Ramos (cell line): ENCODE results near the gene ITGA2B.

ENCODE experiments used
- in situ Hi-C: fragments of 300-500 bp; cut with MboI; formaldehyde crosslinking; loops from one replicate; pipeline ENCODE4 v1.14.3; 2022; ENCODE audit warnings: low sequenced_read_pairs; ENCODE audit not compliant: unreplicated experiment

The ITGA2B gene

GRCh38 chr17:44389281-44389680 lies at the start of gene ITGA2B:
TSS of gene ITGA2B (minus strand) at chr17:44389649. CDS start at chr17:44389473, 176 bp downstream.
- in situ Hi-C loops = no loop called here

DNA sequence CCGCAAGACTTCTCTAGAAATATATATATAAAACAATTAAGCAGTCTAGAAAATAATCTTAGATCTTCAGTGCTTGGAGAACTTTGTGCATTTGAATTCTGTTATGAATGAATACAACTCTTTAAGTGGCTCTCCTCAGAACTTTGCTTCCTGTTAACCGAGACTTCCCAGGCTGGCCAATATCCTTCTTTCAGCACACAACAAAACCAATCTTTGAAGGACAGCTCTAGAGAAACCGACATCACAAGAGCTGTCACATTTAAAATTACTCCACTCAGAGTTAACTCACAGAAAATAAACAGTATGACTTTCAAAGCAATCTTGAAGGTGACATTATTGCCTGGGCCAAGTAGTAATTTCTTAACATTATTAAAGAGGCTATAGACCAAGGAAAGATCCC lies 49.7 kb upstream of the ITGA2B start:
- in situ Hi-C loops = no loop called here

DNA sequence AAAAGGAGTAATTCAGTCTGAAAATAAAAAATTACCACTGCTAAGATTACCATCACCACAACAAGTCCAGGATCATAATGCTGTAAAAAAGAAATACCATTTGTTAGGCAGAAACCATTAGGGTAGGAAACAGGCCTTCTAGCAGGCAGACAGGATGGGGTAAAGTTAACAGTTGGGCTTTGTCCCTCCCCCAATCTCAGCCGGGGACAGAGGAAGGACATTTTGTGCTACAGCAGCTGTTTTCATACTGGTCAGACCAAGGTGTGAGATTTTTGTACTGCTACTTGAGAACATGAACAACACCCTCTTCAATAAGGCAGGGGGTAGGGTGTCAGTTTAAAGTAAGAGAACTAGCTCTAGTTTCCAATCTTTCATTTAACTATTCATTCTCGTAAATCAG lies 49.2 kb upstream of the ITGA2B start:
- in situ Hi-C loops = no loop called here

DNA sequence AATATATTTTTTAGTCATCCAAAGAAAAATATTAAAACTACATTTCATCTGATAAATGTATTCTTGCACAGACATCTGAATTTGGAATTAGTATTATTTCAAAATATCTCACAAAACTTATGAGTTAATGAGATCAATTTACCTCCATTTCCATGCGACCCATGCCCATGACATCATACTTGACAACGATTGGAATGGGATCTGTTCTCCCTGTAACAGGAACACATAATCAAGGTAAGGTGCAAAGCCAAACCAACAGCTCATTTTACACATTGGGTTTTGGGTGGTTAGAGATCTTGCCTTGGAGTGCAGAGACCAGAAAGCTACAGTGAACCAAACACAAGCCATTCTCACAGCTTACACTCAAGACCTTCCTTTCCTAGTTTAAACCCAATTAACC lies 46.9 kb upstream of the ITGA2B start:
- in situ Hi-C loops = no loop called here

DNA sequence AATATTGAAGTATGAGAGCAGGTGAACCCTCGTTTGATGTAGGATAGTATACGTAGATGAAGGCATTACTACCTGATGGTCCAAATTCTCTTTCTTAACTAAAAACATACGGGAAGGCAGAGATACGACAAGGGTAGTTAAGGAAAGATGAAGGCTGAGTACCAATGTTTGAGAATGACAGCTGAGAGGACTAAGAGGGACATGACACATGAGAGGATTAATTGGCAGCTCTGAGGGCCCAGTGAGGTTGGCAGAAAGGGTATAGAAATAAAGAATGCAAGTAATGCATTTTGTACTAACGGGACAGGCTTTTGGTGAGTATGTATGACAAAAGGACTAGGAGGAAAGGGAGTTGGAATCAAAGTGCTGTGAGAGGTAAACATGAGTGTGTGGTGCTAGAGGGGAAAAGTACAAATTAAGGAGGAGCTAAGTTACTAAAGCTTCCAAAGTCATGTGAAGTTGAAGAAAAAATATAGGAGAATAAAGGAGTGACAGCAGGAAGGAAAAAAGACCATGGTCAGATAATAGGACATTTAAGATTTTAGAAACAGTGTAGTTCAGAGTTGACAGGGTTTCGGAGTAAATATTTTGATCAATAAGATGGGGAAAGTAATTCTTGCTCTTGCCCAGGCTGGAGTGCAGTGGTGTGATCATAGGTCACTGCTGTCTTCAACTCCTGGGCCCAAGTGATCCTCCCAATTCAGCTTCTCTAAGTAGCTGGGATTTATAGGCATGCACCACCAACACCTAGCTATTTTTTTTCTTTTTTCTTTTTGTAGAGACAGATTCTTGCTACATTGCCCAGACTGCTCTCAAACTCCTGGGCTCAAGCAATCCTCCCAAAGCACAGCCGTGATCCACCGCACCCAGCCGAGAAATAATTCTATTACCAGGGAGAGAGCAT lies 43.1 kb upstream of the ITGA2B start:
- in situ Hi-C loops = no loop called here

GRCh38 chr17:44424828-44425461 lies 35.5 kb upstream of the ITGA2B start:
- in situ Hi-C loops = no loop called here

GRCh38 chr17:44417553-44417952 lies 28.1 kb upstream of the ITGA2B start:
- in situ Hi-C loops = no loop called here

DNA sequence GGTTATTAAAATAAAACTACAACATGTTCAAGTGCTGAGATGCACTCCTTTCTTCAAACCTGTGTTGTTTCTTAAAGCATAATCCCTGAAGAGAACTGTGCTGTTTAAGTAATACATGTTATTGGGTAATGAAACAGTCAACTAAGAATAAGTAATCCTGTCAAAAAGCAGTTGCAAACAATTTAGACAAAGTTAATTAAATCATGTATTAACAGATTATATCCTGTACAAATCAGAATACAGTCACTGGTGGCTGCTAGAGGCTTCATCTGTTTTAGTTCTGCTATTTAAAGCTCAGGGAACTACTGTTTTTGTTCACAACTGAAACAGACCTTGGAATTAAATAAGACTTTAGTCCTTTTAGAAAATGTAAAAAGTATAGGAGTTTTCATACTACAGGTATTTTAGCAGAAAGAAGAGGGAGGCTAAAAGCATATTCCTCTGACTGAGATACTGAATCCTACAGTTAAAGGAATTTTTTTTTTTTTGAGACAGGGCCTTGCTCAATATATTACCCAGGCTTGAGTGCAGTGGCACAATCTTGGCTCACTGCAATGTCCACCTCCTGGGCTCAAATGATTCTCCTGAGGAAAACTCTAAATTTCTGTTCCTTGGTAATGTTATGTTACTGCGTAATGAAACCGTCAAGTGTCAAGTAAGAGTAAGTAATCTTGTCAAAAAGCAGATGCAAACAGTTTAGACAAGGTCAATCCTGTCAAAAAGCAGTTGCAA lies 27.3 kb upstream of the ITGA2B start:
- in situ Hi-C loops = no loop called here

DNA sequence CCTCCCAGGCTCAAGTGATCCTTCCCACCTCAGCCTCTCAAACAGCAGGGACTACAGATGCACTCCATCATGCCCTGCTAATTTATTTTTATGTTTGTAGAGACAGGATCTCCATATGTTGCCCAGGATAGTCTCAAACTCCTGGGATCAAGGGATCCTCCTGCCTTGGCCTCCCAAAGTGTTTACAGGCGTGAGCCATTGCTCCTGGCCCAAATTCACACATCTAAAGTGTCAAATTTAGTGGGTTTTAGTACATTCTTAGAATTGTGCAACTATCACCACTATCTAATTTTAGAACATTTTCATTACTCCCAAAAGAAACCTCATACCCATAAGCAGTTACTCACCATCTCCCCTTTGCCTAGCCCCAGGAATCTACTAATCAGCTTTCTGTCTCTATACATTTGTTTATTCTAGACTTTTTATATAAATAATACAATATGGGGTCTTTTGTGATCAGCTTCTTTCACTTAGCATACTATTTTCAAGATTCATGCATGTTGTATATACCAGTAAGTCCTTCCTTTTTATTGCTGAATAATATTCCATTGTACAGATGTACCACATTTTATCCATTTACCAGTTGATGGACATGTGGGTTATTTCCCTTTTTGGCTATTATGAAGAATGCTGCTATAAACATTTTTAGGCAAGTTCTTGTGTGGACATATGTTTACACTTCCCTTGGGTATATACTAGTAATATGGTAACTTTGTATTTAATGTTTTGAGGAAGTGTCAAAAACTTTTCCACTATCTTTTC lies 25.1 kb upstream of the ITGA2B start:
- in situ Hi-C loops = no loop called here

DNA sequence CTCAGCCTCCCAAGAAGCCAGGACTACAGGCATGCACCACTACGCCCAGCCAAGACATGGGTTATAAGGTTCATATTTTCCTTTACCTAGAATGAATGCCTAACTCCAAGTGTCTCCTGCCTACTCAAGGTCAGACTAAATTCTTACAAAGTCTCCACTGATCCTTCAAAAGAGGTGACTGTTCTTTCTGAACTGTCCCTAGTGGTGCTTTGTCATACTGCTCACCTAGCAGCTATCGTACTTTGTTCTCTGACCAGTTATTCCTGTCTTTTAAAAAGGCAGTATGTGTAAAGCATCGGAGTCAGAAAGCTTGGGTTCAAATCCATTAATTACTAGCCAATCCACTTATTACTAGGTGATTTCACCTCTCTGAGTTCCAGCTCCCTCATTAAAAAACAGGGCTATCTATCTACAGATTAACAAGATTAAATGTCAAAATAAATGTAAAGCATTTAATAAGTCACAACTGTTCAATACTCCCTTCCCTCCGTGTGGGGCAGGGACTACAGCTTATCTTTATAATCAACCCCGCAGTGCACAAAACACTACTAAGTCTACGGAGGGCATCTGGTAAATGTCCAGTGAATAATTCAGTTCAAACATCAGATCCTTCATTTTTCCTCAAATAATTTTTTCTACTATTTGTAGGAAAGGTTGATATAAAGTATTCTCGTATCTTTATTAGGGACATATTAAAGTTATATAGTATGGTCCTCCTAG lies 20.0 kb upstream of the ITGA2B start:
- in situ Hi-C loops = no loop called here

DNA sequence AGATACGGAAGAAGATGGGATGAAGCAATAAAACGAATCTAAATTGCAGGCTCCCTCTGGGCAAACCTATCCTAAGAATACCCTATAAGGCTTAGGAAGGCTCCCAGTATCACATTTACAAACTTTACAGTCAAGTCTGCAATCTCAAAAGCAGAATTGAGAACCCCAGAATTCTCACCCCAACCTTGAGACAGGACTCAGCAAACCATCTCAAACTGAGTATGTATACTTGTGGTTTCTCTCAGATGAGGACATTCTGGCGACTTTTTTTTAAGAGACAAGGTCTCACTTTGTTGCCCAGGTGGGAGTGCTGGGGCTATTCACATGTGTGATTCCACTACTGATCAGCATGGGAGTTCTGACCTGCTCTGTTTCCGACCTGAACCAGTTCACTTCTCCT lies 19.3 kb upstream of the ITGA2B start:
- in situ Hi-C loops = no loop called here

GRCh38 chr17:44402564-44403172 lies 13.2 kb upstream of the ITGA2B start:
- in situ Hi-C loops = no loop called here

DNA sequence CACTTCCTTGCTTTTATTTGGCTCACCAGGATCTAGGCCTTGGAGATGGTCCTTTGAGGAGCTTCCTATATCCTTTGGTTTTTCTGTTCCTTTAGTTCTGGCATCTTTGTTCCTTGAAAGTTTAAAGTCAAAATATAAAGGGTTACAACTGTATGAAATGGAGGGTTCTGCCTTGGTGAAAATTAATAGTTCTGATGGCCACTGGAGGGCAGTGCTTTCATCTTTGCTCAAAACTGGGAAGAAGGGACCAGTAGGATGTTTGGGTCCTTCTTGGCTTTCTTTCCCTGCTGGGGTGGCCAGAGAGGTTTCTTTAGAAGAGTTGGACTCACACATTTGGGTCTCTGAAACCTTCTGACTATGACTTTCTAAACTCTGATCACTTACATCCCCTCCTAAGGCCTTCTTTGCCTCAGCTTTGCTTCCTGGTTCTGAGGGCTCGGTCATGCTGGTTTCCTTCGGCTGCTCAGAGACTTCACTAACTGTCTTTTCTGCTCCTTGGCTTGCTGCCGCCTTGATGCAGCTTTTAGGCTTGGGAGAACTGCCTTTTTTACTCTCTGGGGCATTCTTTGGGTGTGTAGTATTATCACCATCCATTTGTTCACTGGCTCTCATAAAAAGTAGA lies 10.9 kb upstream of the ITGA2B start:
- in situ Hi-C loops = no loop called here

- in situ Hi-C loops = no loop called here
Observed at GRCh38 chr17:44398692-44399691, 9.5 kb upstream of the ITGA2B start.

DNA sequence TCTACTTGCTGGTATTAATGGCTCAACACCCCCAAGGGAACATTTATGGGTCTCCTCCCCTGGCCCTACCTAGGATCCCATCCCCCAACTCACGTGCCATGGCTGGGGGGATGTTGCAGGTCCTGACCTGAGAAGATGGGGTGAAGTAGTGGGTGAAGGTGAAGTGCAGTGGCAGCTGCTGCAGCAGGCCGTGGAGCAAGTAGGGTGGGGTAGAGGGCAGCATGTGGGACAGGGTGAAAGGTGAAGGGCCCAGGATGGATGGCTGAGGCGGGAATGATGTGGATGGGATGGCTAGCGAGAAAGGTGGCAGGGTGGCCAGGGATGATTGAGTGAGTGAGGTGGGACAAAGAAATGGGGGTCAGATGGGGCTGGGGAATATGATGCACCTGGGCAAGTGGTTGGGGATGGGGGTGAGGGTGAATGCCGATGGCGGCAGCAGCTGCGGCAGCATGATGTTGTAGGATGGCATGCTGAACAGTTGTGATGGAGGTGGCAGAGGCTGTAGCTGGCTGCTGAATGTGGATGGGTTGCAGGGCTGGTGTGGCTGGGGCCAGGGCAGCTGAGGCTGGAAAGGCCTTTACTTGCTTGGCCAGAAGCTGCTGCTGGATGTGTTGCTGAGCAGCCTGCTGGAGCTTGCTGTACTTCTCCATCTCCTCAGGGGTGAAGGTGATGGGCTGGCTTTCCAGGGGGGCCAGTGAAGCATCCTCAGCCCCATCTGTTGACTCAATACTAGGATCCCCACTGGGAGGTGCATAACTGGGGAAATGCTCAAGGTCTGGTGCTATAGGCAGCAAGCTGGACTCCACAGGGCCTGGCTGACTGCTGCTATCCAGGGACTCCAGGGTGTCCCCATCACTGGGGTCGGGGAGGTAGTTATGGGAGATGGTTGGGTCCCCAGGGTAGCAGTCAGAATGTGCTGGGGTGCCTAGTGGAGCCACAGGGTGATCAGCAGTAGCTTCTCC lies 8.3 kb upstream of the ITGA2B start:
- in situ Hi-C loops = no loop called here

- in situ Hi-C loops = no loop called here
Observed at GRCh38 chr17:44396946-44397345, 7.5 kb upstream of the ITGA2B start.

GRCh38 chr17:44394833-44395232 lies 5.4 kb upstream of the ITGA2B start:
- in situ Hi-C loops = no loop called here
